M059J (cell line): Measurements from ENCODE around the gene PROS1. TPM values are rescaled to one million over a fixed set of nuclear protein-coding genes. Genes with fewer than 3 reads are reported as not detected.
"Not testable (repeated sequence)": the region's sequence is repeated elsewhere in the genome, so short reads cannot be mapped to it uniquely, and the experiment has no call there.

ENCODE experiments used
- DNase-seq: peaks from one replicate; pipeline ENCODE4 v3.0.0-alpha.2; 2012; ENCODE audit warnings: low read depth
- total RNA-seq: library from RNA; depleted of rRNA; stranded (reverse); fragments of >200 nt; shearing (Covaris generic); gene quantifications from 2 replicates; pipeline ENCODE4 v1.2.3, GENCODE V29; 2014; rRNA removed

Gene PROS1
- total RNA-seq, 1 experiment from 2014 or later, result 4.0 TPM

- not testable (repeated sequence) for DNase-seq
These were observed 96.3 kb downstream of the PROS1 start for GRCh38 chr3:93877427-93877826.

- DNase-seq, result not testable (repeated sequence)
These were observed 100.3 kb downstream of the PROS1 start for GRCh38 chr3:93873412-93873811.

- DNase-seq, result no peak
These were observed 106.3 kb downstream of the PROS1 start for GRCh38 chr3:93867425-93867824.

GRCh38 chr3:93861017-93861416, 112.7 kb downstream of the PROS1 start:
- DNase-seq, result no peak

GRCh38 chr3:93855401-93855800, 118.3 kb downstream of the PROS1 start:
- DNase-seq, result no peak

- not testable (repeated sequence) for DNase-seq
These were observed 121.5 kb downstream of the PROS1 start for GRCh38 chr3:93852228-93852627.

- peak; percentile 96 for DNase-seq
These were observed 129.7 kb downstream of the PROS1 start for GRCh38 chr3:93843981-93844380.

GRCh38 chr3:93839193-93839592, 134.5 kb downstream of the PROS1 start:
- not testable (repeated sequence) for DNase-seq

Other genes starting within 250 kb of the PROS1 start
- gene ARL13B, start 6.3 kb upstream of the PROS1 start, total RNA-seq, result 15.3 and 20.9 TPM in 2 replicates
- not detected in 2 replicates for gene STX19, start 54.7 kb upstream of the PROS1 start, total RNA-seq
- 1.9 and 3.2 TPM in 2 replicates for gene DHFR2, start 89.0 kb upstream of the PROS1 start, total RNA-seq
- 15.1 and 20.6 TPM in 2 replicates for gene NSUN3, start 89.2 kb upstream of the PROS1 start, total RNA-seq